ENCODE measurements around the gene TCF7L1. TPM values are rescaled to one million over a fixed set of nuclear protein-coding genes. Genes with fewer than 3 reads are reported as not detected.

Gene TCF7L1
- total RNA-seq, 2 experiments from 2014 or later, result not detected

DNA sequence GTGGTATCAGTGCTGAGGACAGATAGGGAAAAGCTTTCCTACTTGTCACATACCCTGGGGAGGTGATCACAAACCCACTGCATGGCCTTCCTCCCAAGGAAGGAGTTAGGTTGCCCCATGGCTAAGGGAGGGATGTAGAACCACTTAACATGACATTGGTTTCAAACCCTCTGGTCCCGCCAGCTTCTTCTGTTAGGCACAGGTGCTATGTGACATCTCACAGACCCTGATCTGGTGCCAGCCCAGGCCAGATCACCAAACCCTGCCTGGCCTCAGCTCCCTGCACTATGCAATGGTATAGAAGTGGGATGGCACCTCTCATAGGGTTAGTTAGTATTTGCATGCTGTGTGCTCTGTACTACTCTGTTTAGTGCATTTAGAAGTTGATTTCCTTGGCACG is 58.0 kb downstream of the TCF7L1 start:
- H3K27me3 Mint-ChIP-seq, result peaks cover 4% of the 10 kb centered on the region
- no peaks in the 10 kb centered on the region for H3K36me3 Mint-ChIP-seq (ENCODE audit: low read depth)
- no peaks in the 10 kb centered on the region for H3K9me3 Mint-ChIP-seq
- no peak for ATAC-seq (ENCODE audit: poor library complexity)
- Histone ChIP-seq H3K27me3 (ENCODE audit: control insufficient read depth in 1 of 2, insufficient read depth in 2 of 2, low read length in 2 of 2) (peaks cover 0 to 5% of the 10 kb centered on the region in 2 experiments), H3K4me1 (ENCODE audit: insufficient read depth, low read length) (no peaks in the 10 kb centered on the region), H3K36me3 (ENCODE audit: insufficient read depth, low read length) (no peaks in the 10 kb centered on the region), H3K9me3 (ENCODE audit: control insufficient read depth in 1 of 2, insufficient read depth in 1 of 2, low read length in 2 of 2) (no peaks in the 10 kb centered on the region), H3K4me3 (ENCODE audit: low read length) (no peak overlapping the region), H3K27ac (ENCODE audit: low read depth in 1 of 2, low read length in 2 of 2) (no peak overlapping the region)
- intact Hi-C loops (cut with DNase I, micrococcal nuclease), result no loop called here
- ChIA-PET CTCF (no interaction called here), POLR2A (no interaction called here)
- no peak overlapping the region for H3K27ac Mint-ChIP-seq
- TF ChIP-seq, protein P1, sequence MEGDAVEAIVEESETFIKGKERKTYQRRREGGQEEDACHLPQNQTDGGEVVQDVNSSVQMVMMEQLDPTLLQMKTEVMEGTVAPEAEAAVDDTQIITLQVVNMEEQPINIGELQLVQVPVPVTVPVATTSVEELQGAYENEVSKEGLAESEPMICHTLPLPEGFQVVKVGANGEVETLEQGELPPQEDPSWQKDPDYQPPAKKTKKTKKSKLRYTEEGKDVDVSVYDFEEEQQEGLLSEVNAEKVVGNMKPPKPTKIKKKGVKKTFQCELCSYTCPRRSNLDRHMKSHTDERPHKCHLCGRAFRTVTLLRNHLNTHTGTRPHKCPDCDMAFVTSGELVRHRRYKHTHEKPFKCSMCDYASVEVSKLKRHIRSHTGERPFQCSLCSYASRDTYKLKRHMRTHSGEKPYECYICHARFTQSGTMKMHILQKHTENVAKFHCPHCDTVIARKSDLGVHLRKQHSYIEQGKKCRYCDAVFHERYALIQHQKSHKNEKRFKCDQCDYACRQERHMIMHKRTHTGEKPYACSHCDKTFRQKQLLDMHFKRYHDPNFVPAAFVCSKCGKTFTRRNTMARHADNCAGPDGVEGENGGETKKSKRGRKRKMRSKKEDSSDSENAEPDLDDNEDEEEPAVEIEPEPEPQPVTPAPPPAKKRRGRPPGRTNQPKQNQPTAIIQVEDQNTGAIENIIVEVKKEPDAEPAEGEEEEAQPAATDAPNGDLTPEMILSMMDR (IDR thresholded peaks at IDR 0.05), result no peak
- no peak overlapping the region for H3K4me3 Mint-ChIP-seq
- H3K4me1 Mint-ChIP-seq (ENCODE audit: low read depth), result no peaks in the 10 kb centered on the region
- DNase-seq, result no peak

DNA sequence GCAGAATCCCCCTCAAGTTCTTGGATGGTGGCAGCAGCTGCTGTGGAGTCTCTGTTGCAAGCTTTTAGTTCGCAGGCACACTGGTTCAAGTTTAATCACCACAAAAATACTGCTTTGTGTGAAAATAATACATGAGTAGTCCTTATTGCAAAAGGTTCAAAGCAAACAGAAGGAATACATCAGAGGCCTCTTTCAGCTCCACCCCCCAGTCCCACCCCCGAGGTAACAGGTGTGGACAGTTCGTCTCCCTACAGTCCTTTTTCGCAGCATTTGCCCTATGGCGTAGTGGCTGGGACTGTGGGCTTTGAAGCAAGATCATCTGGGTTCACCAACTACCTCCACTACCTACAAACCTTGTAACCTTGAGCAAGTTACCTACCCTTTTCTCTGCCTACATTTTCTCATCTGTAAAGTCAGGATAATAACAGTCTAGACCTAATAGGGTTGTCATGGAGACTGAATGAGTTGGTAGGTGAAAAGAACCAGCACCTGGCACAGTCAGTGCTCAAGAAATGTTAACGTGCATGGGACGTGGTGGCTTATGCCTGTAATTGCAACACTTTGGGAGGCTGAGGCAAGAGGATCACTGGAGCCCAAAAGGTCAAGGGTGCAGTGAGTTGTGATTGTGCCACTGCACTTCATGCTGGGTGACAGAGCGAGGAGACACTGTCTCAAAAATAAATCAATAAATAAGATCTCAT is 61.7 kb downstream of the TCF7L1 start:
- intact Hi-C loops (cut with DNase I, micrococcal nuclease), result no loop called here
- no peaks in the 10 kb centered on the region for H3K9me3 Mint-ChIP-seq
- H3K4me1 Mint-ChIP-seq (ENCODE audit: low read depth), result no peaks in the 10 kb centered on the region
- Histone ChIP-seq H3K27me3 (ENCODE audit: control insufficient read depth in 1 of 2, insufficient read depth in 2 of 2, low read length in 2 of 2) (peaks cover 0 to 5% of the 10 kb centered on the region in 2 experiments), H3K4me3 (ENCODE audit: low read length) (no peak overlapping the region), H3K9me3 (ENCODE audit: control insufficient read depth in 1 of 2, insufficient read depth in 1 of 2, low read length in 2 of 2) (no peaks in the 10 kb centered on the region), H3K36me3 (ENCODE audit: insufficient read depth, low read length) (no peaks in the 10 kb centered on the region), H3K4me1 (ENCODE audit: insufficient read depth, low read length) (no peaks in the 10 kb centered on the region), H3K27ac (ENCODE audit: low read depth in 1 of 2, low read length in 2 of 2) (no peak overlapping the region)
- CTCF ChIA-PET, result no interaction called here
- no peaks in the 10 kb centered on the region for H3K36me3 Mint-ChIP-seq (ENCODE audit: low read depth)
- DNase-seq (no peak), ATAC-seq (ENCODE audit: poor library complexity) (no peak)
- POLR2A ChIA-PET, result interaction anchor here (0.7 kb wide), 1 partner anchor 44 kb away, joined by 3 read pairs; no protein-coding TSS in a partner anchor
- H3K27ac Mint-ChIP-seq, result no peak overlapping the region
- H3K27me3 Mint-ChIP-seq, result peaks cover 7% of the 10 kb centered on the region
- TF ChIP-seq, protein P1 (IDR thresholded peaks at IDR 0.05), result no peak
- no peak overlapping the region for H3K4me3 Mint-ChIP-seq

DNA sequence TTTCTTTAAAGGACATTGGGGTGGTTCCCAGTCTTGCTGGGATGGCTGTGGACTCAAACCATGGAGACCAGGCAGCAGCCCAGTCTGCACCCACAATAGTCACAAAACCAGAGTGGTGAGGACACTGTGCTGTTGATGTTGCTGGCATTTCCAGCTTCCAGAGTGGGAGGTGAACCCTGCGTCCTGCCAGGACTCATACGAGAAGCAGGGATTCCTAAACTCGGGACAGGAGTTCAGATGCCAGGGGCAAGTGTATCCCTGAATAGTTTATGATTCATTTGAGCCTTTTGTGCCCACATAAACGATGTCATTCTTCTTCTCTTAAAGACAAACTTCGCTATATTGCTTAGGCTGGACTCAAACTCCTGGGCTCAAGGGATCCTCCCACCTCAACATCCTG is 62.8 kb downstream of the TCF7L1 start:
- Histone ChIP-seq H3K4me1 (ENCODE audit: insufficient read depth, low read length) (no peaks in the 10 kb centered on the region), H3K36me3 (ENCODE audit: insufficient read depth, low read length) (no peaks in the 10 kb centered on the region), H3K27ac (ENCODE audit: low read depth in 1 of 2, low read length in 2 of 2) (no peak overlapping the region), H3K4me3 (ENCODE audit: low read length) (no peak overlapping the region), H3K27me3 (ENCODE audit: control insufficient read depth in 1 of 2, insufficient read depth in 2 of 2, low read length in 2 of 2) (peaks cover 0 to 5% of the 10 kb centered on the region in 2 experiments), H3K9me3 (ENCODE audit: control insufficient read depth in 1 of 2, insufficient read depth in 1 of 2, low read length in 2 of 2) (no peaks in the 10 kb centered on the region)
- intact Hi-C loops (cut with DNase I, micrococcal nuclease), result no loop called here
- no peak overlapping the region for H3K27ac Mint-ChIP-seq
- H3K36me3 Mint-ChIP-seq (ENCODE audit: low read depth), result no peaks in the 10 kb centered on the region
- no peaks in the 10 kb centered on the region for H3K9me3 Mint-ChIP-seq
- ATAC-seq (ENCODE audit: poor library complexity) (no peak), DNase-seq (no peak)
- H3K4me1 Mint-ChIP-seq (ENCODE audit: low read depth), result no peaks in the 10 kb centered on the region
- CTCF ChIA-PET, result no interaction called here
- POLR2A ChIA-PET, result no interaction called here
- TF ChIP-seq, protein P1 (IDR thresholded peaks at IDR 0.05), result no peak
- peaks cover 7% of the 10 kb centered on the region for H3K27me3 Mint-ChIP-seq
- H3K4me3 Mint-ChIP-seq, result no peak overlapping the region
